Cardiac muscle cell (in vitro differentiated cells and primary cell): ENCODE results near the gene ATP10D. TPM values are rescaled to one million over a fixed set of nuclear protein-coding genes. Genes with fewer than 3 reads are reported as not detected.
A peak's percentile ranks its signal among the peaks of the same experiment; 100 is the strongest.
"Not testable (repeated sequence)": the region's sequence is repeated elsewhere in the genome, so short reads cannot be mapped to it uniquely, and the experiment has no call there.

Experiments used
- DNase-seq, 2 donors: peaks; one replicate each; pipeline versions ENCODE4 v3.0.0 to v3.0.0-alpha.2; 2010 to 2017; ENCODE audit warnings: low read depth in 1 of 2, low spot score in 1 of 2
- H3K27ac ChIP-seq: fragments of 200-600 bp; sonication (generic); 2 replicates; pipeline ENCODE4 v1.5.1; 2016
- H3K27me3 ChIP-seq: fragments of 200-600 bp; sonication (generic); 2 replicates; pipeline ENCODE4 v1.6.0; 2016; ENCODE audit warnings: control low read depth
- H3K36me3 ChIP-seq: fragments of 200-600 bp; sonication (generic); 2 replicates; pipeline ENCODE4 v1.5.1; 2016; ENCODE audit warnings: control low read depth
- H3K4me1 ChIP-seq: fragments of 200-600 bp; sonication (generic); 2 replicates; pipeline ENCODE4 v1.8.1; 2017; ENCODE audit warnings: low read depth, mild to moderate bottlenecking, mixed run types
- H3K4me3 ChIP-seq: fragments of 200-600 bp; sonication (generic); 2 replicates; pipeline ENCODE4 v1.5.1; 2016; ENCODE audit warnings: mild to moderate bottlenecking
- H3K9me3 ChIP-seq: fragments of 200-600 bp; sonication (generic); 2 replicates; pipeline ENCODE4 v1.5.1; 2017; ENCODE audit warnings: low read depth, mild to moderate bottlenecking, control low read depth
- CTCF ChIP-seq: IDR thresholded peaks from 2 replicates; pipeline ENCODE4 v1.5.1; 2012; ENCODE audit warnings: low read depth, mild to moderate bottlenecking, low read length
- polyA plus RNA-seq: library from polyadenylated mRNA; unstranded; fragments of >200 nt; fragmentation: Nextera tagmentation; extraction: Ambion mirVana; gene quantifications from 2 replicates; pipeline ENCODE4 v1.2.1, GENCODE V29; 2016
- total RNA-seq: library from RNA; depleted of rRNA; stranded (reverse); fragments of >200 nt; gene quantifications from 2 replicates; pipeline ENCODE4 v1.2.3, GENCODE V29; 2016

Gene ATP10D
- total and polyA plus RNA-seq, 2 experiments from 2014 or later = 5.5 to 7.7 TPM

GRCh38 chr4:47513461-47513860 lies 28.4 kb downstream of the ATP10D start:
- no peak for DNase-seq
- Histone ChIP-seq H3K4me1 (peaks cover 2% of the 10 kb centered on the region), H3K36me3 (no peaks in the 10 kb centered on the region), H3K9me3 (no peaks in the 10 kb centered on the region), H3K4me3 (no peak overlapping the region), H3K27ac (no peak overlapping the region), H3K27me3 (no peaks in the 10 kb centered on the region)
- TF ChIP-seq CTCF = no peak

GRCh38 chr4:47519239-47519883 lies 34.3 kb downstream of the ATP10D start:
- H3K27me3 ChIP-seq = no peaks in the 10 kb centered on the region
- no peaks in the 10 kb centered on the region for H3K9me3 ChIP-seq
- no peaks in the 10 kb centered on the region for H3K36me3 ChIP-seq
- H3K27ac ChIP-seq = no peak overlapping the region
- TF ChIP-seq CTCF = no peak
- DNase-seq = no peak
- H3K4me1 ChIP-seq = peaks cover 5% of the 10 kb centered on the region
- no peak overlapping the region for H3K4me3 ChIP-seq

DNA sequence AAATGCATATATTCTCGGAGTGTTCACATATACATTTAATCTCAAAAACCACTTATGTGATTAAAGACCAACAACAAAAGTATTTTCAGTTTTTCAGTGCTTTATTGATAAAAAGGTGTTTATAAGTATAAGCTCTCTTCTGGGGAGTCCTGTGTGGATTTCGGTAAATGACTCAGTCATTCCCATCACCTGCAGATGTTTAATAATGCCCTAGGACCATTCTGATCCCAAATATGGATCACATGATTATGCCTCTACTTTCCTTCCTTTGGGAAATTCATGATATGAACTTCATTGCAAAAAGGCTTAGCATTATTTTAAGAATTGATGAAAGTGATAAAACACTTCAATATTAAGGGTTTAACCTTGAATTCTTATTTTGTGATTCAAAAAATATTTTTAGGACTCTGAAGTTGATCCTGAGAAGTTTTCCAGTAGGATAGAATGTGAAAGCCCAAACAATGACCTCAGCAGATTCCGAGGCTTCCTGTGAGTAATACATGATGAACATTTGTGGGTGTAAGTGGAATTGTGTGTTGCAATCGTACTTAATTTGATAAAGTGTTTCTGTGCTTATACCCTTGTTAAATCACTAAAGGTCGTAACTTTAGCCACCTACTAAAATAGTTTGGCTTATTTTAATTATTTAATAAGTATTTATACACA lies 40.2 kb downstream of the ATP10D start:
- Histone ChIP-seq H3K36me3 (peaks cover 6% of the 10 kb centered on the region), H3K9me3 (no peaks in the 10 kb centered on the region), H3K27ac (no peak overlapping the region), H3K4me1 (no peaks in the 10 kb centered on the region), H3K4me3 (no peak overlapping the region), H3K27me3 (no peaks in the 10 kb centered on the region)
- TF ChIP-seq CTCF = no peak
- DNase-seq = peak in 1 of 2 donors; percentile 94

- no peak for TF ChIP-seq CTCF
- Histone ChIP-seq H3K27me3 (no peaks in the 10 kb centered on the region), H3K36me3 (peaks cover 6% of the 10 kb centered on the region), H3K9me3 (no peaks in the 10 kb centered on the region), H3K27ac (no peak overlapping the region), H3K4me3 (no peak overlapping the region), H3K4me1 (no peaks in the 10 kb centered on the region)
- DNase-seq = peak in 1 of 2 donors; percentile 29
Observed at GRCh38 chr4:47526281-47526680, 41.2 kb downstream of the ATP10D start.

GRCh38 chr4:47528646-47529045 lies 43.6 kb downstream of the ATP10D start:
- not testable (repeated sequence) for H3K36me3 ChIP-seq, H3K4me1 ChIP-seq, H3K9me3 ChIP-seq, H3K27me3 ChIP-seq, H3K27ac ChIP-seq, H3K4me3 ChIP-seq
- peak in 1 of 2 donors; percentile 68 for DNase-seq

DNA sequence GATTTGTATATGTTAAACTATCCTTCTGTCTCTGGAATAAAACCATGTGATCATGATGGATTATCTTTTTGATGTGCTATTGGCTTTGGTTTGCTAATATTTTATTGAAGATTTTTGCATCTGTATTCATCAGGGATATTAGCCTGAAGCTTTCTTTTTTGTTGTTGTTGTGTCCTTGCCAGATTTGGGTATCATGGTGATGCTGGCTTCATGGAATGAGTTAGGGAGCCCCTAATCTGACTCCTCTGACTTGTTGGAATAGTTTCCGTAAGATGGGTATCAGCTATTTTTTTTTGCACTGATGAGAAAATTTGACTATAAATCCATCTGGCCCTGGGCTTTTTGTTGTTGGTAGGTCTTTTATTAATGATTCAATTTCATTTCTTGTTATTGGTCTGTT lies 45.7 kb downstream of the ATP10D start:
- Histone ChIP-seq H3K27ac (no peak overlapping the region), H3K36me3 (peaks cover 4% of the 10 kb centered on the region), H3K4me1 (no peaks in the 10 kb centered on the region), H3K27me3 (no peaks in the 10 kb centered on the region), H3K9me3 (no peaks in the 10 kb centered on the region), H3K4me3 (no peak overlapping the region)
- no peak for TF ChIP-seq CTCF
- DNase-seq = no peak
